ENCODE measurements around the gene WDR82.

GRCh38 chr3:52205727-52206372 lies 72.6 kb downstream of the WDR82 start:
- TF ChIP-seq CTCF (IDR thresholded peaks at IDR 0.05; ENCODE audit: insufficient read depth, low read depth, low read length): no peak
- TF ChIP-seq EZH2 (IDR thresholded peaks at IDR 0.05; ENCODE audit: insufficient read depth, low read length): no peak
